Measurements from ENCODE around the gene PIP5K1C. TPM values are rescaled to one million over a fixed set of nuclear protein-coding genes. Genes with fewer than 3 reads are reported as not detected.

Gene PIP5K1C
- total RNA-seq, 3 donors from 2014 or later (not counting 1 experiment from before 2014, with no cell fraction given): 35.0 to 49.2 (median 36.8) TPM

DNA sequence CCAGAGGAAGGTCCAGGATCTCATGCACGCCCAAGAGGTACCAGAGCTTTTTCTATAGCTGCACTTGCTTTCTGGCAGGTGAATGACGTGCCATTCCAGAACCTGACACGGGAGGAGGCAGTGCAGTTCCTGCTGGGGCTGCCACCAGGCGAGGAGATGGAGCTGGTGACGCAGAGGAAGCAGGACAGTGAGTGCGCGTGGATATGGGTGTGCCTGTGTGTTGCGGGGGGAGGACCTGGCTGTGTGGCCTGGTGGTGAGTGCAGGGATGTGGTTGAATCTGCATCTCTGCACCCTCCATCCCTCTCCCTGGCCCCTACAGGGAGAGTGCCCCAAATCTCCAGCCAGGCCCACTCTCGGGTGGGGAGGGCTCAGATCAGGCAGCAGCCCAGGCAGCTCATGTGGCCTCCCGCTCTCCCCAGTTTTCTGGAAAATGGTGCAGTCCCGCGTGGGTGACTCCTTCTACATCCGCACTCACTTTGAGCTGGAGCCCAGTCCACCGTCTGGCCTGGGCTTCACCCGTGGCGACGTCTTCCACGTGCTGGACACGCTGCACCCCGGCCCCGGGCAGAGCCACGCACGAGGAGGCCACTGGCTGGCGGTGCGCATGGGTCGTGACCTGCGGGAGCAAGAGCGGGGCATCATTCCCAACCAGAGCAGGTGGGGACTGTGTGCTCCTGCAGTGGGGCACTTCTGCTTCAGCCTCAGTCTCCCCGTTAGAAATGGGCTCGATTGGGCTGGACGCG is 38.4 kb upstream of the PIP5K1C start:
- intact Hi-C loops (cut with micrococcal nuclease): no loop called here
- H3K9me3 Mint-ChIP-seq: no peaks in the 10 kb centered on the region
- Histone ChIP-seq H3K36me3 (ENCODE audit: control insufficient read depth, insufficient read depth, low read length) (no peaks in the 10 kb centered on the region), H3K4me1 (ENCODE audit: control insufficient read depth, insufficient read depth, low read length) (no peaks in the 10 kb centered on the region), H3K4me3 (ENCODE audit: low read length) (no peak overlapping the region), H3K27me3 (ENCODE audit: control insufficient read depth, insufficient read depth, low read length) (no peaks in the 10 kb centered on the region), H3K9me3 (ENCODE audit: control insufficient read depth, insufficient read depth, low read length) (no peaks in the 10 kb centered on the region), H3K27ac (ENCODE audit: low read length) (no peak overlapping the region)
- no peaks in the 10 kb centered on the region for H3K36me3 Mint-ChIP-seq
- no peak overlapping the region for H3K27ac Mint-ChIP-seq
- TF ChIP-seq, protein P1, sequence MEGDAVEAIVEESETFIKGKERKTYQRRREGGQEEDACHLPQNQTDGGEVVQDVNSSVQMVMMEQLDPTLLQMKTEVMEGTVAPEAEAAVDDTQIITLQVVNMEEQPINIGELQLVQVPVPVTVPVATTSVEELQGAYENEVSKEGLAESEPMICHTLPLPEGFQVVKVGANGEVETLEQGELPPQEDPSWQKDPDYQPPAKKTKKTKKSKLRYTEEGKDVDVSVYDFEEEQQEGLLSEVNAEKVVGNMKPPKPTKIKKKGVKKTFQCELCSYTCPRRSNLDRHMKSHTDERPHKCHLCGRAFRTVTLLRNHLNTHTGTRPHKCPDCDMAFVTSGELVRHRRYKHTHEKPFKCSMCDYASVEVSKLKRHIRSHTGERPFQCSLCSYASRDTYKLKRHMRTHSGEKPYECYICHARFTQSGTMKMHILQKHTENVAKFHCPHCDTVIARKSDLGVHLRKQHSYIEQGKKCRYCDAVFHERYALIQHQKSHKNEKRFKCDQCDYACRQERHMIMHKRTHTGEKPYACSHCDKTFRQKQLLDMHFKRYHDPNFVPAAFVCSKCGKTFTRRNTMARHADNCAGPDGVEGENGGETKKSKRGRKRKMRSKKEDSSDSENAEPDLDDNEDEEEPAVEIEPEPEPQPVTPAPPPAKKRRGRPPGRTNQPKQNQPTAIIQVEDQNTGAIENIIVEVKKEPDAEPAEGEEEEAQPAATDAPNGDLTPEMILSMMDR (IDR thresholded peaks at IDR 0.05): no peak
- no peak overlapping the region for H3K4me3 Mint-ChIP-seq
- 95% methylated on average over 31 of the region's 32 CpGs for WGBS (ENCODE audit: insufficient coverage)
- no peak for ATAC-seq
- H3K27me3 Mint-ChIP-seq (ENCODE audit: low read depth in 2 of 2): no peaks in the 10 kb centered on the region
- no peak for DNase-seq
- H3K4me1 Mint-ChIP-seq: no peaks in the 10 kb centered on the region

DNA sequence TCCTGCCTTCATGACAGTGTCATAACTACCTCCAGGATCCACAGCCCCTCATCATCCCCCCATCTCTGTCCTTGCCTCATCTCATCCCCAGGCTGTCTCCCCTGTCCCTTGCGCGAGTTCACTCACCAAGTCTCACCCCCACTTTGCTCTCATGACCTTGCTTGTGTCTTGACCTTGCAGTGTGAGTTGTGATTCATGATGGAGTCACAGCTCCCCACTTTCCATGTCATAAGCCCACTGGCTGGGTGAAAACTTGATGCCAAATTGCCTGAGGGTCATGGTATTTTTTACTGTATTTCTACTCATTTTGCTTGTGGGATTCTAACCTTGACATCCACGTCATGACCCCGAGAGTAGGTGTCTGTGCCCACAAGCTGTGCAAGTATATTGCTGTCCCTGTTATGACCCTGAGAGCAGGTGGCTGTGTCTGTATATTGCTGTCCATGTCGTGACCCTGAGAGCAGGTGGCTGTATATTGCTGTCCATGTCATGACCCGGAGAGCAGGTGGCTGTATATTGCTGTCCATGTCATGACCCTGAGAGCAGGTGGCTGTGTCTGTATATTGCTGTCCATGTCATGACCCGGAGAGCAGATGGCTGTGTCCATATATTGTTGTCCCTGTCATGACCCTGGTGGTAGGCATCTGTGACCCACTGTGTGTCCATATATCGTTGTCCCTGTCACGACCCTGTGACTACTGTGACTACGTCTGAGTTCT is 37.4 kb upstream of the PIP5K1C start:
- intact Hi-C loops (cut with micrococcal nuclease): no loop called here
- Histone ChIP-seq H3K36me3 (ENCODE audit: control insufficient read depth, insufficient read depth, low read length) (no peaks in the 10 kb centered on the region), H3K4me1 (ENCODE audit: control insufficient read depth, insufficient read depth, low read length) (no peaks in the 10 kb centered on the region), H3K27ac (ENCODE audit: low read length) (no peak overlapping the region), H3K27me3 (ENCODE audit: control insufficient read depth, insufficient read depth, low read length) (no peaks in the 10 kb centered on the region), H3K4me3 (ENCODE audit: low read length) (no peak overlapping the region), H3K9me3 (ENCODE audit: control insufficient read depth, insufficient read depth, low read length) (no peaks in the 10 kb centered on the region)
- H3K4me3 Mint-ChIP-seq: no peak overlapping the region
- DNase-seq (no peak), ATAC-seq (no peak)
- no peaks in the 10 kb centered on the region for H3K4me1 Mint-ChIP-seq
- no peaks in the 10 kb centered on the region for H3K27me3 Mint-ChIP-seq (ENCODE audit: low read depth in 2 of 2)
- WGBS (ENCODE audit: insufficient coverage): 91% methylated on average over 8 of the region's 10 CpGs
- TF ChIP-seq, protein P1 (IDR thresholded peaks at IDR 0.05): no peak
- H3K36me3 Mint-ChIP-seq: no peaks in the 10 kb centered on the region
- no peaks in the 10 kb centered on the region for H3K9me3 Mint-ChIP-seq
- H3K27ac Mint-ChIP-seq: no peak overlapping the region

DNA sequence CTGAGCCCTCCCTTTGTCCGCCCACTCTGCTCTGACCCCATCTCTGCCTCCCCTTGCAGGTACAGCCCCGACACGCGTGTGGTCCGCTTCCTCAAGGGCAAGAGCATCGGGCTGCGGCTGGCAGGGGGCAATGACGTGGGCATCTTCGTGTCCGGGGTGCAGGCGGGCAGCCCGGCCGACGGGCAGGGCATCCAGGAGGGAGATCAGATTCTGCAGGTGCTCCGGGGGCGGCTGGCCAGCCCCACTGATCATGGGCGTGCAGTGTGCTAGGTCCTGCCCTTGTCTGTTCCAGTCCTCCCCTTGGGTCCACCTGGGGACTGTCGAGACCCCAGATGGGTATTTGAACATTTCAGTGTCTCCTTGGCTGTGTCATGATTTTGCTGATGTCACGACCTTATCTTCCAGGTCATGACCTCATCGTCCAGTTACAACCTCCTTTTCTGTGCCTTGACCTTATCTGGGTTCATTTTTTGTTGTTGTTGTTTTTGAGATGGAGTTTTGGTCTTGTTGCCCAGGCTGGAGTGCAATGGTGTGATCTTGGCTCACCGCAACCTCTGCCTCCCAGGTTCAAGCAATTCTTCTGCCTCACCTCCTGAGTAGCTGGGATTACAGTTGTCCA is 35.9 kb upstream of the PIP5K1C start:
- no peaks in the 10 kb centered on the region for H3K4me1 ChIP-seq (ENCODE audit: control insufficient read depth, insufficient read depth, low read length)

More for the DNA sequence above, 35.9 kb upstream of the PIP5K1C start:
- DNase-seq (no peak), ATAC-seq (no peak)
- Mint-ChIP-seq H3K36me3 (no peaks in the 10 kb centered on the region), H3K4me1 (no peaks in the 10 kb centered on the region), H3K27me3 (ENCODE audit: low read depth in 2 of 2) (no peaks in the 10 kb centered on the region), H3K27ac (no peak overlapping the region), H3K9me3 (no peaks in the 10 kb centered on the region), H3K4me3 (no peak overlapping the region)
- H3K9me3 ChIP-seq (ENCODE audit: control insufficient read depth, insufficient read depth, low read length): no peaks in the 10 kb centered on the region
- WGBS (ENCODE audit: insufficient coverage): 88% methylated on average over 21 of the region's 21 CpGs
- TF ChIP-seq, protein P1 (IDR thresholded peaks at IDR 0.05): no peak
- no peak overlapping the region for H3K27ac ChIP-seq (ENCODE audit: low read length)
- no peaks in the 10 kb centered on the region for H3K27me3 ChIP-seq (ENCODE audit: control insufficient read depth, insufficient read depth, low read length)
- intact Hi-C loops (cut with micrococcal nuclease): no loop called here
- H3K36me3 ChIP-seq (ENCODE audit: control insufficient read depth, insufficient read depth, low read length): no peaks in the 10 kb centered on the region
- no peak overlapping the region for H3K4me3 ChIP-seq (ENCODE audit: low read length)
